Uterine smooth muscle cell (primary cell): Measurements from ENCODE around the gene ARAF. TPM values are rescaled to one million over a fixed set of nuclear protein-coding genes. Genes with fewer than 3 reads are reported as not detected.

Experiments
- total RNA-seq: library from RNA; depleted of rRNA; stranded (reverse); fragments of >200 nt; gene quantifications from 2 replicates; pipeline ENCODE4 v1.2.3, GENCODE V29; 2014

The ARAF gene
- total RNA-seq = 12.1 and 12.3 TPM in 2 replicates

DNA sequence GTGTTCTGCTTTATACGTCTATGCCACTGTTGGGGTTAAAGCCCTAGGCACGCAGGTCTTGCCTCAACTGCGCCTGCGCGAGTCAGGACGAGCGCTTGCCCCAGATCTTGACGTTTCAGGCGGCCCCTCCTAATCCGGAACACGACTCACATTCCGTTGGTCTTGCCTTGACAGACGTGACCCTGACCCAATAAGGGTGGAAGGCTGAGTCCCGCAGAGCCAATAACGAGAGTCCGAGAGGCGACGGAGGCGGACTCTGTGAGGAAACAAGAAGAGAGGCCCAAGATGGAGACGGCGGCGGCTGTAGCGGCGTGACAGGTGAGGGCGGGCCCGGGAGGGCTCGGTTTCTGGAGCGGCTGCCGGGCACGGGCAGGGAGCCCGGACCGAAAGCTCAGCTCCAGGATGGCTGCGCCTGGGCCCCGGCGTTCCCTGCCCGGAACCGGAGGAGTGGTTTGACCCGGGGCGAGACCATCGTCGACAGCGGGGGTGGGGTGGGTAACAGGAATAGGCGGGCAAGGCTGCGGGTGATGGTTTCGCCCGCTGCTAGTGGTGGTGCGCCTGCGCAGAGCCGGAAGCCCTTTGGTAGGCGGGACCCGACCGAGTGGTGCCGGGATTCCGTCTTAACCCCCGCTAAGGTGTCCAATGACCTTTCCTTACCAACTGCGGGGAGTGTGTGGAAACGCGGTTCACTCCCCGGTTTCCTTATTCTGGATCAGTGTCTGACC lies at the start of gene ARAF:
Gene ARAF (plus strand): TSS at position 272 of the 725 bp plus-strand sequence. CDS start 1,763 bp downstream, outside the sequence.

DNA sequence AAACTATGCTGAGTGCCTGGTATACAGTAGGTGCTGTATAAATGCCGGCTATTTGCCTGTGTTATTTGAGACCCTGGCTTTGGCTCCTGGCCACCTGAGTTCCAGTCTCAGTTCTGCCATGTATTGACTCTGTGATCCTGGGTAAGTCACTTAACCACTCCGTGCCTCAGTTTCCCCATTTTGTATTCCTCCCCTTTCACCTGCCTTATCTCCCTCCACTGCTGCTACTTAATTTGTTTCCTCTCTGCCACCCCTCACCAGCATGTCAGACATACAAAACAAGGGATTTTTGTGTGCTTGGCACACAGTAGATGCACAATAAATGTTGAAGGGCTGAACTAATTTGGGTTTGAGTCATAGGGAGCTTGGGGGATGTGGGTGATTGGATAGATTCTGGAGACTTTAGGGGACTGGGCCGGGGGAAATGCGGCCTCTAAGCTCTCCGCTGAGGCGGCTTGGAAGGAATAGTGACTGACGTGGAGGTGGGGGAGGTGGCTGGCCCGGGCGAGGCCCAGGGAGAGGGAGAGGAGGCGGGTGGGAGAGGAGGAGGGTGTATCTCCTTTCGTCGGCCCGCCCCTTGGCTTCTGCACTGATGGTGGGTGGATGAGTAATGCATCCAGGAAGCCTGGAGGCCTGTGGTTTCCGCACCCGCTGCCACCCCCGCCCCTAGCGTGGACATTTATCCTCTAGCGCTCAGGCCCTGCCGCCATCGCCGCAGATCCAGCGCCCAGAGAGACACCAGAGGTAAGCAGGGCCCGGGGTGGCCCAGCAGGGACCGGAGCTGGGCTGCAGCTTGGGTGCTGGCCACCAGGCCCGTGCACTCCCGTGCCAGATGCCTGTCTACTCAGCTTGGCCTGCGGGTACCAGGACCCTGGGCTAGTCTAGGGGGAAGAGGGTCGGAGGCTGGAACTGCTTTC lies 21.0 kb downstream of the ARAF start, which contains the start of gene TIMP1:
Gene TIMP1 (plus strand): TSS at position 706 of the 917 bp plus-strand sequence. CDS start 980 bp downstream, outside the sequence.

DNA sequence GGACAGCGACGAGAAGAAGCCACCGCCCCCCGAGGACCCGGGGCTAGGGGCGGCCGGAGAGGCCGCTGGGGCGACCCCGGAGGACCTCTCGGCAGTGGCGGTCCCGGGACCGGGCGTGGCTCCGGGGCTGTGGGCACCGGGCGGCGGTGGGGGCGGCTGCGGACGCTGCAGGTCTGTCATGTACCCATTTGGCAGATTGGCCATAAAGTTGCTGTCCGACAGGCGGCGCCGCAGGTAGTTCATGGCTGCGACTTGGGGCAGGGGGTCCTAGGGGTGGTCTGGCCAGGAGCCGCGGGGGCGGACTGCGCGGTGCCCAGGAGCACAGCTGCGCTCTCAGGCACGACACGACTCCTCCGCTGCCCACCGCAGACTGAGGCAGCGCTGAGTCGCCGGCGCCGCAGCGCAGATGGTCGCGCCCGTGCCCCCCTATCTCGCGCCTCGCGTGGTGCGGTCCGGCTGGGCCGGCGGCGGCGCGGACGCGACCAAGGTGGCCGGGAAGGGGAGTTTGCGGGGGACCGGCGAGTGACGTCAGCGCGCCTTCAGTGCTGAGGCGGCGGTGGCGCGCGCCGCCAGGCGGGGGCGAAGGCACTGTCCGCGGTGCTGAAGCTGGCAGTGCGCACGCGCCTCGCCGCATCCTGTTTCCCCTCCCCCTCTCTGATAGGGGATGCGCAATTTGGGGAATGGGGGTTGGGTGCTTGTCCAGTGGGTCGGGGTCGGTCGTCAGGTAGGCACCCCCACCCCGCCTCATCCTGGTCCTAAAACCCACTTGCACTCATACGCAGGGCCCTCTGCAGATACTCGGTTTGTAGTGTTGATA lies 58.7 kb downstream of the ARAF start, which contains the start of gene SYN1:
Gene SYN1 (minus strand): TSS at position 372 of the 817 bp plus-strand sequence. CDS start 129 bp downstream, at position 243.

Other genes starting within 250 kb of the ARAF start
- 0.11 and 0.12 TPM in 2 replicates for gene ZNF157, start 190.6 kb upstream of the ARAF start, total RNA-seq
- 4.6 and 5.3 TPM in 2 replicates for gene ZNF41, start 78.0 kb upstream of the ARAF start, total RNA-seq
- 461 and 698 TPM in 2 replicates for gene TIMP1, start 21.2 kb downstream of the ARAF start, total RNA-seq
- gene SYN1, start 58.7 kb downstream of the ARAF start, total RNA-seq = 0.22 and 0.25 TPM in 2 replicates
- 0.12 and 0.55 TPM in 2 replicates for gene CFP, start 68.7 kb downstream of the ARAF start, total RNA-seq
- 20.4 and 23.6 TPM in 2 replicates for gene ELK1, start 89.4 kb downstream of the ARAF start, total RNA-seq
- gene UXT, start 98.0 kb downstream of the ARAF start, total RNA-seq = 94.1 and 108 TPM in 2 replicates